H9 (cell line): ENCODE measurements around the gene TMEM220. TPM values are rescaled to one million over a fixed set of nuclear protein-coding genes. Genes with fewer than 3 reads are reported as not detected.

ENCODE experiments used
- DNase-seq: peaks from one replicate; pipeline ENCODE4 v3.0.0-alpha.2; 2017
- H2AFZ ChIP-seq: one replicate; pipeline ENCODE4 v1.6.1; 2013; ENCODE audit warnings: mild to moderate bottlenecking, low read length, control low read depth, moderate library complexity
- H2AK5ac ChIP-seq: 2 replicates; pipeline ENCODE4 v1.6.1; 2013; ENCODE audit warnings: low read length, control low read depth, mixed read lengths; ENCODE audit not compliant: insufficient read length
- H2BK120ac ChIP-seq: one replicate; pipeline ENCODE4 v1.6.1; 2013; ENCODE audit warnings: low read depth, mild to moderate bottlenecking, low read length, control low read depth, inconsistent platforms; ENCODE audit not compliant: poor library complexity, severe bottlenecking
- H2BK12ac ChIP-seq: 2 replicates; pipeline ENCODE4 v1.6.1; 2013; ENCODE audit warnings: low read length, control low read depth, mixed read lengths, low read depth; ENCODE audit not compliant: insufficient read length
- H2BK15ac ChIP-seq: 2 replicates; pipeline ENCODE4 v1.6.1; 2013; ENCODE audit warnings: low read depth, low read length, control low read depth
- H2BK20ac ChIP-seq: one replicate; pipeline ENCODE4 v1.6.1; 2013; ENCODE audit warnings: low read depth, mild to moderate bottlenecking, low read length, control low read depth, inconsistent platforms; ENCODE audit not compliant: poor library complexity, severe bottlenecking
- H2BK5ac ChIP-seq: 2 replicates; pipeline ENCODE4 v1.6.1; 2013; ENCODE audit warnings: low read length, control low read depth, mixed read lengths; ENCODE audit not compliant: insufficient read length
- H3K14ac ChIP-seq: 2 replicates; pipeline ENCODE4 v1.6.1; 2013; ENCODE audit warnings: low read length, control low read depth; ENCODE audit not compliant: insufficient read depth
- H3K18ac ChIP-seq: 2 replicates; pipeline ENCODE4 v1.6.1; 2013; ENCODE audit warnings: low read depth, mild to moderate bottlenecking, mixed read lengths, low read length, control low read depth; ENCODE audit not compliant: insufficient read length
- H3K23ac ChIP-seq: 2 replicates; pipeline ENCODE4 v1.6.1; 2013; ENCODE audit warnings: low read length, control low read depth, mixed read lengths, low read depth; ENCODE audit not compliant: insufficient read length
- H3K23me2 ChIP-seq: 2 replicates; pipeline ENCODE4 v1.6.1; 2013; ENCODE audit warnings: low read depth, mild to moderate bottlenecking, mixed read lengths, low read length, control low read depth; ENCODE audit not compliant: insufficient read length, poor library complexity, severe bottlenecking
- H3K27ac ChIP-seq: 2 replicates; pipeline ENCODE4 v1.5.1; 2013; ENCODE audit warnings: low read length, control low read depth, mixed read lengths, low read depth; ENCODE audit not compliant: insufficient read length
- H3K27me3 ChIP-seq: 2 replicates; pipeline ENCODE4 v1.6.1; 2013; ENCODE audit warnings: low read length, control low read depth, inconsistent platforms; ENCODE audit not compliant: insufficient read depth
- H3K4ac ChIP-seq: 2 replicates; pipeline ENCODE4 v1.6.1; 2013; ENCODE audit warnings: low read depth, mild to moderate bottlenecking, control low read depth, inconsistent platforms, low read length, moderate library complexity
- H3K4me1 ChIP-seq: 2 replicates; pipeline ENCODE4 v1.6.1; 2013; ENCODE audit warnings: low read length, control low read depth, inconsistent platforms; ENCODE audit not compliant: insufficient read depth
- H3K4me2 ChIP-seq: 2 replicates; pipeline ENCODE4 v1.6.1; 2013; ENCODE audit warnings: low read length, control low read depth, mixed read lengths; ENCODE audit not compliant: insufficient read length, insufficient read depth
- H3K56ac ChIP-seq: 2 replicates; pipeline ENCODE4 v1.6.1; 2013; ENCODE audit warnings: low read depth, mild to moderate bottlenecking, mixed read lengths, low read length, control low read depth; ENCODE audit not compliant: insufficient read length
- H3K79me1 ChIP-seq: 2 replicates; pipeline ENCODE4 v1.6.1; 2013; ENCODE audit warnings: low read depth, mild to moderate bottlenecking, moderate library complexity, low read length, control low read depth, inconsistent platforms; ENCODE audit not compliant: insufficient read depth, poor library complexity, severe bottlenecking
- H3K79me2 ChIP-seq: 2 replicates; pipeline ENCODE4 v1.6.1; 2013; ENCODE audit warnings: low read length, control low read depth, inconsistent platforms; ENCODE audit not compliant: insufficient read depth
- H3K9ac ChIP-seq: 2 replicates; pipeline ENCODE4 v1.6.1; 2013; ENCODE audit warnings: low read length, control low read depth, mixed read lengths; ENCODE audit not compliant: insufficient read length; ENCODE audit errors: extremely low read depth
- H3K9me3 ChIP-seq: one replicate; pipeline ENCODE4 v1.6.1; 2013; ENCODE audit warnings: low read depth, low read length, inconsistent platforms; ENCODE audit not compliant: control insufficient read depth
- H3T11ph ChIP-seq: one replicate; pipeline ENCODE4 v1.6.1; 2013; ENCODE audit warnings: mild to moderate bottlenecking, low read length, control low read depth, inconsistent platforms
- H4K20me1 ChIP-seq: one replicate; pipeline ENCODE4 v1.6.1; 2013; ENCODE audit not compliant: control insufficient read depth, insufficient read length, insufficient read depth
- H4K5ac ChIP-seq: 2 replicates; pipeline ENCODE4 v1.6.1; 2013; ENCODE audit warnings: low read depth, mild to moderate bottlenecking, mixed read lengths, low read length, control low read depth; ENCODE audit not compliant: insufficient read length
- H4K8ac ChIP-seq: replicated peaks from 2 replicates; pipeline ENCODE4 v1.6.1; 2013; ENCODE audit warnings: low read length, control low read depth, mixed read lengths, low read depth; ENCODE audit not compliant: insufficient read length
- H4K91ac ChIP-seq: 2 replicates; pipeline ENCODE4 v1.6.1; 2013; ENCODE audit warnings: low read depth, mild to moderate bottlenecking, moderate library complexity, mixed read lengths, low read length, control low read depth; ENCODE audit not compliant: insufficient read length
- H3K27ac Mint-ChIP-seq, 3 experiments: 2 replicates in 2 of 3; 3 replicates in 1 of 3; pipeline ENCODE4 v1.8.0; 2020 to 2021; ENCODE audit warnings: mixed read lengths in 3 of 3, mild to moderate bottlenecking in 1 of 3, moderate library complexity in 1 of 3
- H3K27me3 Mint-ChIP-seq: 2 replicates; pipeline ENCODE4 v1.8.0; 2021; ENCODE audit warnings: low read depth, mild to moderate bottlenecking, moderate library complexity, mixed read lengths
- H3K36me3 Mint-ChIP-seq, 3 experiments: 2 replicates in 2 of 3; 3 replicates in 1 of 3; pipeline ENCODE4 v1.8.0; 2020 to 2021; ENCODE audit warnings: low read depth in 3 of 3, mixed read lengths in 3 of 3; ENCODE audit not compliant: insufficient read depth in 1 of 3
- H3K4me1 Mint-ChIP-seq, 2 experiments: 2 replicates each; pipeline ENCODE4 v1.8.0; 2020; ENCODE audit warnings: mixed read lengths in 2 of 2
- H3K4me3 Mint-ChIP-seq, 2 experiments: 2 replicates in 1 of 2; 3 replicates in 1 of 2; pipeline ENCODE4 v1.8.0; 2020 to 2021; ENCODE audit warnings: mild to moderate bottlenecking in 2 of 2, mixed read lengths in 2 of 2, moderate library complexity in 1 of 2
- H3K9me3 Mint-ChIP-seq, 2 experiments: 2 replicates in 1 of 2; 3 replicates in 1 of 2; pipeline ENCODE4 v1.8.0; 2020; ENCODE audit warnings: mild to moderate bottlenecking in 2 of 2, mixed read lengths in 2 of 2, moderate library complexity in 1 of 2
- WGBS: extraction: QIAGEN DNeasy Blood & Tissue Kit; methylation state at CpG from one replicate; pipeline ENCODE4 v1.1.7; 2013; ENCODE audit warnings: missing lambda C conversion rate, low lambda C conversion rate, mixed read lengths; ENCODE audit not compliant: insufficient read length; ENCODE audit errors: extremely low coverage; 5-methylcytosine and 5-hydroxymethylcytosine counted together
- total RNA-seq: library from RNA; stranded (reverse); gene quantifications from 2 replicates; pipeline ENCODE4 v1.2.1, GENCODE V29; 2021
- TF ChIP-seq, protein P1 (sequence below): fragments of 200-600 bp; sonication (generic); conservative IDR thresholded peaks from 3 replicates; pipeline ENCODE4 v1.8.0; 2021; ENCODE audit warnings: antibody characterized with exemption, mild to moderate bottlenecking

Gene TMEM220
- total RNA-seq, 1 experiment from 2014 or later, result 6.1 TPM

DNA sequence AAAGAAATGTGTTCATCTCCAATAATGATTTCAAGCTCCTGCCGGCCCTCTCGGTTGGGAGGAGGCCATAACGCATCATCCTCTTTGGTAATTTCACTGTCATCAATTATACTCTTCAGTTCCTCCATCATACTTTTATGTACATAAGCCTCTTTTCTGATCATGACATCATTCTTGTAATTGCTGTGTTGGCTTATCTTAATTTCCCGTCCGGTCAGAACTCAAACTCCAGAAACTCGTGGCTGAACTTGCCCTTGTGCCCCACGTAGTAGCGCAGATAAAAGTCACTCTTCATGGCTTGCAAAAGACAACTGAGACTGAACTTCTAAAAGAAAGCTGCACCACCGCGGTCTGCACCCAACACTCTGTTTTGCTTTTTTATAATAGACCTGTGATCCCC lies 13.6 kb downstream of the TMEM220 start:
- H3K4me3 Mint-ChIP-seq, result no peak overlapping the region
- Histone ChIP-seq H3K9ac (no peak overlapping the region), H3K27ac (no peak overlapping the region), H4K5ac (no peak overlapping the region), H2AK5ac (no peak overlapping the region), H3K18ac (no peak overlapping the region), H4K8ac (no peak overlapping the region), H2BK20ac (no peak overlapping the region), H2BK12ac (no peak overlapping the region), H2BK120ac (no peak overlapping the region), H3K79me1 (no peaks in the 10 kb centered on the region), H4K20me1 (no peaks in the 10 kb centered on the region), H3K27me3 (no peaks in the 10 kb centered on the region), H4K91ac (no peak overlapping the region), H3K4ac (no peak overlapping the region), H2AFZ (no peak overlapping the region), H3K56ac (no peak overlapping the region), H3K4me1 (no peaks in the 10 kb centered on the region), H3K79me2 (no peaks in the 10 kb centered on the region), H2BK5ac (no peak overlapping the region), H3K14ac (no peak overlapping the region), H2BK15ac (no peak overlapping the region), H3K9me3 (no peaks in the 10 kb centered on the region), H3K23me2 (no peaks in the 10 kb centered on the region), H3K23ac (no peak overlapping the region), H3T11ph (no peak overlapping the region), H3K4me2 (no peak overlapping the region)
- H3K27ac Mint-ChIP-seq, result no peak overlapping the region; a peak in 1 of 7 replicates
- no peaks in the 10 kb centered on the region for H3K4me1 Mint-ChIP-seq
- WGBS, result no CpG with 5 or more reads among the region's 10 CpGs
- H3K27me3 Mint-ChIP-seq, result no peaks in the 10 kb centered on the region
- DNase-seq, result no peak
- TF ChIP-seq, protein P1, sequence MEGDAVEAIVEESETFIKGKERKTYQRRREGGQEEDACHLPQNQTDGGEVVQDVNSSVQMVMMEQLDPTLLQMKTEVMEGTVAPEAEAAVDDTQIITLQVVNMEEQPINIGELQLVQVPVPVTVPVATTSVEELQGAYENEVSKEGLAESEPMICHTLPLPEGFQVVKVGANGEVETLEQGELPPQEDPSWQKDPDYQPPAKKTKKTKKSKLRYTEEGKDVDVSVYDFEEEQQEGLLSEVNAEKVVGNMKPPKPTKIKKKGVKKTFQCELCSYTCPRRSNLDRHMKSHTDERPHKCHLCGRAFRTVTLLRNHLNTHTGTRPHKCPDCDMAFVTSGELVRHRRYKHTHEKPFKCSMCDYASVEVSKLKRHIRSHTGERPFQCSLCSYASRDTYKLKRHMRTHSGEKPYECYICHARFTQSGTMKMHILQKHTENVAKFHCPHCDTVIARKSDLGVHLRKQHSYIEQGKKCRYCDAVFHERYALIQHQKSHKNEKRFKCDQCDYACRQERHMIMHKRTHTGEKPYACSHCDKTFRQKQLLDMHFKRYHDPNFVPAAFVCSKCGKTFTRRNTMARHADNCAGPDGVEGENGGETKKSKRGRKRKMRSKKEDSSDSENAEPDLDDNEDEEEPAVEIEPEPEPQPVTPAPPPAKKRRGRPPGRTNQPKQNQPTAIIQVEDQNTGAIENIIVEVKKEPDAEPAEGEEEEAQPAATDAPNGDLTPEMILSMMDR, result no peak
- H3K9me3 Mint-ChIP-seq, result no peaks in the 10 kb centered on the region
- H3K36me3 Mint-ChIP-seq, result peaks cover 0 to 13% (median 5%) of the 10 kb centered on the region in 3 experiments; a peak in 4 of 7 replicates
